CD4-positive, alpha-beta T cell (primary cell): ENCODE measurements around the gene TENT4A. TPM values are rescaled to one million over a fixed set of nuclear protein-coding genes. Genes with fewer than 3 reads are reported as not detected.

Source experiments
- ATAC-seq: fragments of 200-7000 bp; cut with Tn5 transposase; one replicate; pipeline ENCODE4 v1.10.0; 2022; ENCODE audit warnings: mild to moderate bottlenecking; ENCODE audit not compliant: poor library complexity
- CTCF ChIA-PET: fragments of 350-600 bp; sonication (Branson Sonifier 250); formaldehyde crosslinking; loops from one replicate; lab custom pipeline; 2021; ENCODE audit warnings: antibody characterized with exemption, inconsistent platforms; lab: Charles Lee
- POLR2A ChIA-PET: fragments of 350-600 bp; sonication (Branson Sonifier 250); formaldehyde crosslinking; loops from one replicate; lab custom pipeline; 2021; ENCODE audit warnings: antibody characterized with exemption, inconsistent platforms; lab: Charles Lee
- DNase-seq, 14 experiments: peaks; one replicate each; pipeline ENCODE4 v3.0.0-alpha.2; 2013 to 2020; ENCODE audit warnings: mixed read lengths in 2 of 14
- H3K27ac ChIP-seq, 2 donors: one replicate each; pipeline versions ENCODE4 v1.5.1 to v1.7.0; 2013; ENCODE audit warnings: low read length in 2 of 2, low read depth in 1 of 2, mild to moderate bottlenecking in 1 of 2
- H3K27me3 ChIP-seq, 2 experiments: 1 replicate in 1 of 2; 2 replicates in 1 of 2; pipeline versions ENCODE4 v1.6.1 to v1.7.0; 2013; ENCODE audit warnings: low read length in 2 of 2, control low read depth in 1 of 2, mild to moderate bottlenecking in 1 of 2, moderate library complexity in 1 of 2; ENCODE audit not compliant: insufficient read depth in 2 of 2, control insufficient read depth in 1 of 2
- H3K36me3 ChIP-seq: one replicate; pipeline ENCODE4 v1.6.1; 2013; ENCODE audit warnings: low read length, control low read depth; ENCODE audit not compliant: insufficient read depth
- H3K4me1 ChIP-seq: one replicate; pipeline ENCODE4 v1.6.1; 2013; ENCODE audit warnings: low read length, control low read depth; ENCODE audit not compliant: insufficient read depth
- H3K4me3 ChIP-seq: one replicate; pipeline ENCODE4 v1.5.1; 2013; ENCODE audit warnings: mild to moderate bottlenecking, low read length, moderate library complexity
- H3K9me3 ChIP-seq, 2 experiments: 1 replicate in 1 of 2; 2 replicates in 1 of 2; pipeline versions ENCODE4 v1.6.1 to v1.7.0; 2013; ENCODE audit warnings: low read length in 2 of 2, mild to moderate bottlenecking in 2 of 2, control low read depth in 1 of 2, moderate library complexity in 1 of 2; ENCODE audit not compliant: control insufficient read depth in 1 of 2, insufficient read depth in 1 of 2
- H3K27ac Mint-ChIP-seq: one replicate; pipeline ENCODE4 v1.8.0; 2020; ENCODE audit warnings: mixed read lengths
- H3K27me3 Mint-ChIP-seq: one replicate; pipeline ENCODE4 v1.8.0; 2021; ENCODE audit warnings: mixed read lengths
- H3K36me3 Mint-ChIP-seq: one replicate; pipeline ENCODE4 v1.8.0; 2021; ENCODE audit warnings: low read depth, mixed read lengths
- H3K4me1 Mint-ChIP-seq: one replicate; pipeline ENCODE4 v1.8.0; 2021; ENCODE audit warnings: low read depth, mixed read lengths
- H3K4me3 Mint-ChIP-seq: one replicate; pipeline ENCODE4 v1.8.0; 2020; ENCODE audit warnings: mild to moderate bottlenecking, mixed read lengths
- H3K9me3 Mint-ChIP-seq: one replicate; pipeline ENCODE4 v1.8.0; 2020; ENCODE audit warnings: mixed read lengths
- CTCF ChIP-seq: fragments of 200-600 bp; IDR thresholded peaks from one replicate; pipeline ENCODE4 v1.8.0; 2022; ENCODE audit warnings: antibody characterized with exemption, mild to moderate bottlenecking
- intact Hi-C, 2 experiments: fragments of 100-400 bp; cut with DNase I in 1 of 2; cut with micrococcal nuclease in 1 of 2; formaldehyde crosslinking; loops; one replicate each; pipeline versions ENCODE4 v1.15.1 to v1.9.0; 2023 to 2025; cut with DNase I, micrococcal nuclease
- total RNA-seq, 174 experiments: library from RNA in 2 of 174; stranded (reverse) in 2 of 174; gene quantifications; one replicate each; pipeline ENCODE4 v1.2.3 and lab custom pipeline; 2021 to 2026

Gene TENT4A
- total RNA-seq, 2 experiments from 2014 or later = 49.2 to 51.9 TPM

- ATAC-seq (no peak), DNase-seq (no peak)
- Mint-ChIP-seq H3K9me3 (no peaks in the 10 kb centered on the region), H3K4me3 (no peak overlapping the region), H3K27me3 (no peaks in the 10 kb centered on the region), H3K36me3 (peaks cover under 1% of the 10 kb centered on the region), H3K4me1 (no peaks in the 10 kb centered on the region), H3K27ac (no peak overlapping the region)
- H3K36me3 ChIP-seq = peaks cover 4% of the 10 kb centered on the region
- H3K4me3 ChIP-seq = no peak overlapping the region
- H3K27me3 ChIP-seq = no peaks in the 10 kb centered on the region
- ChIA-PET POLR2A (no interaction called here), CTCF (interaction anchor here (0.7 kb wide), 1 partner anchor 1221 kb away, joined by 3 read pairs; no protein-coding TSS in a partner anchor)
- peaks cover 14% of the 10 kb centered on the region for H3K4me1 ChIP-seq
- H3K9me3 ChIP-seq = no peaks in the 10 kb centered on the region
- TF ChIP-seq CTCF = no peak
- intact Hi-C loops = loop anchor here in 1 of 2 experiments (10.0 kb wide), 1 partner anchor 1092 kb away; the partner anchor contains the start of gene CFAP90
- no peak overlapping the region for H3K27ac ChIP-seq
Measured at GRCh38 chr5:6763191-6763590, 50.0 kb downstream of the TENT4A start.

- peak; percentile 83 for ATAC-seq
- H3K4me3 ChIP-seq = no peak overlapping the region
Measured at GRCh38 chr5:6765612-6766525, 52.6 kb downstream of the TENT4A start.

More at GRCh38 chr5:6765612-6766525, 52.6 kb downstream of the TENT4A start:
- ChIA-PET POLR2A (interaction anchor here (0.6 kb wide), 1 partner anchor 391 kb away, joined by 3 read pairs; no protein-coding TSS in a partner anchor), CTCF (interaction anchor here (0.6 to 1.8 kb wide), 2 partner anchors 20 to 389 kb away, joined by 3 to 4 read pairs; no protein-coding TSS in a partner anchor)
- Histone ChIP-seq H3K4me1 (peaks cover 14% of the 10 kb centered on the region), H3K27ac (no peak overlapping the region), H3K36me3 (no peaks in the 10 kb centered on the region), H3K9me3 (peaks cover 0 to 7% of the 10 kb centered on the region in 2 experiments), H3K27me3 (no peaks in the 10 kb centered on the region)
- no peaks in the 10 kb centered on the region for H3K9me3 Mint-ChIP-seq
- H3K27ac Mint-ChIP-seq = no peak overlapping the region
- no peaks in the 10 kb centered on the region for H3K4me1 Mint-ChIP-seq
- intact Hi-C loops = loop anchor here in 1 of 2 experiments (5.0 to 10.0 kb wide), 3 partner anchors 981 to 1089 kb away; partner anchors contain the start of gene CFAP90
- H3K27me3 Mint-ChIP-seq = no peaks in the 10 kb centered on the region
- DNase-seq = peak; percentile 41 to 79 (median 51)
- no peaks in the 10 kb centered on the region for H3K36me3 Mint-ChIP-seq
- peak; percentile 59 for TF ChIP-seq CTCF
- H3K4me3 Mint-ChIP-seq = no peak overlapping the region
